Endodermal cell (in vitro differentiated cells): ENCODE measurements around the gene FGR. TPM values are rescaled to one million over a fixed set of nuclear protein-coding genes. Genes with fewer than 3 reads are reported as not detected.
A peak's percentile ranks its signal among the peaks of the same experiment; 100 is the strongest.

ENCODE experiments used
- DNase-seq: peaks from one replicate; pipeline ENCODE4 v3.0.0-alpha.2; 2017
- H3K27ac ChIP-seq: 2 replicates; pipeline ENCODE4 v1.5.1; 2013; ENCODE audit warnings: mild to moderate bottlenecking, low read depth, low read length, moderate library complexity
- H3K27me3 ChIP-seq: 2 replicates; pipeline ENCODE4 v1.6.1; 2013; ENCODE audit warnings: mild to moderate bottlenecking, low read length, moderate library complexity; ENCODE audit not compliant: insufficient read depth, control insufficient read depth, poor library complexity, severe bottlenecking
- H3K36me3 ChIP-seq: 2 replicates; pipeline ENCODE4 v1.7.0; 2013; ENCODE audit warnings: mild to moderate bottlenecking, low read length, moderate library complexity; ENCODE audit not compliant: control insufficient read depth, insufficient read depth
- H3K4me1 ChIP-seq: one replicate; pipeline ENCODE4 v1.7.0; 2013; ENCODE audit warnings: low read length; ENCODE audit not compliant: control insufficient read depth, insufficient read depth
- H3K4me3 ChIP-seq: 2 replicates; pipeline ENCODE4 v1.5.1; 2013; ENCODE audit warnings: mild to moderate bottlenecking, low read length, moderate library complexity
- H3K9ac ChIP-seq: 2 replicates; pipeline ENCODE4 v1.6.1; 2013; ENCODE audit warnings: mild to moderate bottlenecking, low read length, moderate library complexity; ENCODE audit not compliant: poor library complexity, severe bottlenecking; ENCODE audit errors: extremely low read depth
- H3K9me3 ChIP-seq: 2 replicates; pipeline ENCODE4 v1.6.1; 2013; ENCODE audit warnings: mild to moderate bottlenecking, low read length, moderate library complexity; ENCODE audit not compliant: control insufficient read depth
- H3K27ac Mint-ChIP-seq: 2 replicates; pipeline ENCODE4 v1.8.0; 2020; ENCODE audit warnings: mixed read lengths
- H3K27me3 Mint-ChIP-seq: 2 replicates; pipeline ENCODE4 v1.8.0; 2021; ENCODE audit warnings: mild to moderate bottlenecking, mixed read lengths; ENCODE audit not compliant: insufficient read depth
- H3K36me3 Mint-ChIP-seq: 2 replicates; pipeline ENCODE4 v1.8.0; 2020; ENCODE audit warnings: low read depth, mixed read lengths
- H3K4me1 Mint-ChIP-seq: 2 replicates; pipeline ENCODE4 v1.8.0; 2020; ENCODE audit warnings: mixed read lengths
- H3K4me3 Mint-ChIP-seq: 2 replicates; pipeline ENCODE4 v1.8.0; 2020; ENCODE audit warnings: mild to moderate bottlenecking, moderate library complexity, mixed read lengths
- H3K9me3 Mint-ChIP-seq: 2 replicates; pipeline ENCODE4 v1.8.0; 2020; ENCODE audit warnings: mild to moderate bottlenecking, mixed read lengths
- whole genome bisulfite sequencing, 2 experiments: methylation state at CpG; one replicate each; pipeline versions ENCODE4 v1.1.5 to v1.1.7; 2013; ENCODE audit warnings: missing lambda C conversion rate in 2 of 2, mixed read lengths in 1 of 2; ENCODE audit not compliant: insufficient coverage in 1 of 2, insufficient read length in 1 of 2; 5-methylcytosine and 5-hydroxymethylcytosine counted together
- total RNA-seq, 2 donors: library from RNA; stranded (reverse); fragmentation: NEBNext Ultra II Directional in 1 of 2; extraction: Animal tissue kit (Norgen Biotek cat#: 25700) in 1 of 2; gene quantifications; 2 replicates in 1 of 2; 3 replicates in 1 of 2; pipeline ENCODE4 v1.2.1, GENCODE V29; 2021
- TF ChIP-seq, protein P1 (sequence below): fragments of 200-600 bp; sonication (generic); conservative IDR thresholded peaks from 2 replicates; pipeline ENCODE4 v1.5.0; 2021; ENCODE audit warnings: antibody characterized with exemption, mild to moderate bottlenecking

The FGR gene
- total RNA-seq, 2 donors from 2014 or later, result not detected

DNA sequence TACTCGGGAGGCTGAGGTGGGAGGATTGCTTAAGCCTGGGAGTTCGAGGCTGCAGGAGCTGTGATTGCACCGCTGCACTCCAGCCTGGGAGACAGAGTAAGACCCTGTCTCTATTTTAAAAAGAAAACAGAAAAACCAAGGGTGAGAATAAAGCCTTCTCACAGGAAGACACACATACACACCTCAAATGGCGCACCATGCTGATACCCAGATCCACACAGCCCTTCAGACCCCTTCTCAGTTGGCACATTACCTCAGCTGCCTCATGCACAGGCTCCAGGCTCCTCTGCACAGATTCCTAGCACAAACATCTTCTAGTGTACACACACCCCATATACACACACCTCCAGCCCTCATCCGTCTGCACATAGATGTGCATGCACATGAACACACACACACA, 7.9 kb downstream of the FGR start:
- Histone ChIP-seq H3K9me3 (no peaks in the 10 kb centered on the region), H3K27me3 (no peaks in the 10 kb centered on the region), H3K4me3 (no peak overlapping the region), H3K27ac (no peak overlapping the region), H3K9ac (no peak overlapping the region), H3K36me3 (no peaks in the 10 kb centered on the region), H3K4me1 (no peaks in the 10 kb centered on the region)
- H3K4me1 Mint-ChIP-seq, result no peaks in the 10 kb centered on the region
- 96 to 100% methylated on average over 3 to 5 of the region's 5 CpGs for WGBS, 2 experiments
- no peak overlapping the region for H3K27ac Mint-ChIP-seq
- H3K9me3 Mint-ChIP-seq, result no peaks in the 10 kb centered on the region
- H3K4me3 Mint-ChIP-seq, result no peak overlapping the region
- DNase-seq, result no peak
- peaks cover 4% of the 10 kb centered on the region for H3K27me3 Mint-ChIP-seq
- TF ChIP-seq, protein P1, sequence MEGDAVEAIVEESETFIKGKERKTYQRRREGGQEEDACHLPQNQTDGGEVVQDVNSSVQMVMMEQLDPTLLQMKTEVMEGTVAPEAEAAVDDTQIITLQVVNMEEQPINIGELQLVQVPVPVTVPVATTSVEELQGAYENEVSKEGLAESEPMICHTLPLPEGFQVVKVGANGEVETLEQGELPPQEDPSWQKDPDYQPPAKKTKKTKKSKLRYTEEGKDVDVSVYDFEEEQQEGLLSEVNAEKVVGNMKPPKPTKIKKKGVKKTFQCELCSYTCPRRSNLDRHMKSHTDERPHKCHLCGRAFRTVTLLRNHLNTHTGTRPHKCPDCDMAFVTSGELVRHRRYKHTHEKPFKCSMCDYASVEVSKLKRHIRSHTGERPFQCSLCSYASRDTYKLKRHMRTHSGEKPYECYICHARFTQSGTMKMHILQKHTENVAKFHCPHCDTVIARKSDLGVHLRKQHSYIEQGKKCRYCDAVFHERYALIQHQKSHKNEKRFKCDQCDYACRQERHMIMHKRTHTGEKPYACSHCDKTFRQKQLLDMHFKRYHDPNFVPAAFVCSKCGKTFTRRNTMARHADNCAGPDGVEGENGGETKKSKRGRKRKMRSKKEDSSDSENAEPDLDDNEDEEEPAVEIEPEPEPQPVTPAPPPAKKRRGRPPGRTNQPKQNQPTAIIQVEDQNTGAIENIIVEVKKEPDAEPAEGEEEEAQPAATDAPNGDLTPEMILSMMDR, result no peak
- no peaks in the 10 kb centered on the region for H3K36me3 Mint-ChIP-seq

DNA sequence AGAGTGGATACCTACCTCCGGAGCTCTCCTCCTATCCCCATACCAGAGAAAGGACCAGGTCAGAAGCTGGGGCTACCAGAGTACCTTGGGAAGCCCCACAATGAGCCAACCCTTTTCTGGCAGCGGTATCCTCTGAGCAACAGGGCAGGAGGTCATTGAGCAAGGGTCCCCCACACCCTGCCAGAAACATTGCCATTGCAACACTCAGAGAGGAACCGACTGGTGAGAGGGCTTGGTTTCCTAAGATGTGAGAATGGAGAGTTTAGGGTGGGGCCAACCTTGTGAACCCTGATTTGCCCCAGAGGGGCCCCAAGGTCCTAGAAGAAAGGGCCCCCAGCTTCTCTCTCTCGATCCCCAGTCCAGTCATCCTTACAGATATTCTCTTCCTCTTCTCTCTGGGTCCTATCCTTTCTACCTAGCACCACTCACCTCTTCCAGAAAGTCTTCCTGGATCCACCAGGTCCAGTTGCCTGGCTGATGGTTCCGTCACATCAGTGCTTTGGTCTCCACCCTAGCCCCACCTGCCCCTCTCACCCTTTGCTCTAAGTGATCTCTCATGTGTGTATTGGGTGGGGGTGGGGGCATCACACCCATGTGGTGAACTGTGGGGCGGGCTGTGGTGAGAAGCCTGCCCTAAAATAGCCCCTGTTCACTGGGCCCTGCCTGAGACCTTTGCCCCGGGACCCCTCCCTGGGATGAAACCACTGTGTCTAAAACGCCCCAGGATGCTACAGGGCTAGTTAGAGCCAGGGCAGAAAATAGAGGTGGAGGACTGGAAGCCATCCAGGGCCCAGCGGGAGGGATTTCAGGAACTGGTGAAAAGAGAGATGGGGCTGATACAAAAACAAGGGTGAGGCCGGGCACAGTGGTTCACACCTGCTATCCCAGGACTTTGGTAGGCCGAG, 8.7 kb downstream of the FGR start:
- no peak for DNase-seq
- H3K36me3 Mint-ChIP-seq, result no peaks in the 10 kb centered on the region
- no peak overlapping the region for H3K9ac ChIP-seq

DNA sequence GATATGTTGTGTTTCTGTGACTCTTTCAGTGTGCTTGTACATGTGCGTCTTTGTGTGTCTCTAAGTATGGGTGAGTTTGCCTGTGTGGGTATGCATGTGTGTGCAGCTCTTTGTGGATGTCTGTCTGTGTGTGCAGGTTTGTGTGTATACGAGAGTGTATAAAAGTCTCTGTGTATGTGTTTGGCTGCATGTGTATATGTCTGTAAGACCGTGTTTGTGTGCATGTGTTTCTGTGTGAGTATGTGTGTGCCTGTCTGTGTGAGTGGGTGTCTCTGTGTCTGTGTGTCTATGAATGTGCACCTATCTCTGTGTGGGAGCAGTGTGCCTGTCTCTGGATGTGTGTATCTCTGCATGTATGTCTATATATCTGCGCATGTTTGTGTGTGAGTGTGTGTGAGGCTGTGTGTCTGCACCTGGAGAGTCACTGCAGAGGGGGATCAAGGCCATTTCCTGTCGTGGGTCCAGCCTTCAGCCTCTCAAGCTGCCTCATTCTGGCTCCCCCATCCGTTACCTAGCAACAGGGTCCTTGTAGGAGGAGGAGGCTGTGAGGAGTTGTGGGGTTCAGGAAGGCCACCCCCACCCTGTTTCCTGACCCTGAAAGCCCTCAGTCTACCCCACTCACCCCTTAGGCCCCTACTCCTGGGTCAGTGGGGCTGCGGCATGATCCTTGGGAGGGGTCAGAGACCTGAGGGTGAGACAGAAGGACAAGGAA, 10.4 kb downstream of the FGR start:
- no peak overlapping the region for H3K4me3 ChIP-seq
- no peaks in the 10 kb centered on the region for H3K27me3 ChIP-seq
- TF ChIP-seq, protein P1, result no peak
- no peak overlapping the region for H3K4me3 Mint-ChIP-seq
- H3K36me3 ChIP-seq, result no peaks in the 10 kb centered on the region
- no peaks in the 10 kb centered on the region for H3K9me3 Mint-ChIP-seq
- no peak overlapping the region for H3K9ac ChIP-seq
- peak; percentile 51 for DNase-seq
- H3K27ac Mint-ChIP-seq, result no peak overlapping the region
- H3K27me3 Mint-ChIP-seq, result no peaks in the 10 kb centered on the region
- H3K4me1 ChIP-seq, result no peaks in the 10 kb centered on the region
- no peaks in the 10 kb centered on the region for H3K36me3 Mint-ChIP-seq
- 65 to 100% methylated on average over 1 to 6 of the region's 7 CpGs for WGBS, 2 experiments
- H3K27ac ChIP-seq, result no peak overlapping the region
- H3K4me1 Mint-ChIP-seq, result no peaks in the 10 kb centered on the region
- H3K9me3 ChIP-seq, result no peaks in the 10 kb centered on the region

More for the DNA sequence above, 8.7 kb downstream of the FGR start:
- 88 to 91% methylated on average over 6 to 11 of the region's 11 CpGs for WGBS, 2 experiments
- Histone ChIP-seq H3K4me3 (no peak overlapping the region), H3K27ac (no peak overlapping the region), H3K9me3 (no peaks in the 10 kb centered on the region), H3K27me3 (no peaks in the 10 kb centered on the region), H3K4me1 (no peaks in the 10 kb centered on the region), H3K36me3 (no peaks in the 10 kb centered on the region)
- no peaks in the 10 kb centered on the region for H3K4me1 Mint-ChIP-seq
- no peak overlapping the region for H3K4me3 Mint-ChIP-seq
- H3K9me3 Mint-ChIP-seq, result no peaks in the 10 kb centered on the region
- H3K27me3 Mint-ChIP-seq, result peaks cover 3% of the 10 kb centered on the region
- H3K27ac Mint-ChIP-seq, result no peak overlapping the region
- TF ChIP-seq, protein P1, result no peak
